Ishikawa (cell line): ENCODE measurements around the gene CIAPIN1.
A peak's percentile ranks its signal among the peaks of the same experiment; 100 is the strongest.

Experiments used
- CEBPB ChIP-seq: IDR thresholded peaks from 2 replicates; pipeline ENCODE4 v1.6.1; 2012
- CREB1 ChIP-seq: IDR thresholded peaks from 2 replicates; pipeline ENCODE4 v1.6.1; 2012; ENCODE audit warnings: low read depth
- EGR1 ChIP-seq: IDR thresholded peaks from 2 replicates; pipeline ENCODE4 v1.6.1; 2012
- EP300 ChIP-seq: IDR thresholded peaks from 2 replicates; pipeline ENCODE4 v1.6.1; 2012; ENCODE audit warnings: borderline replicate concordance
- FOXM1 ChIP-seq: IDR thresholded peaks from 2 replicates; pipeline ENCODE4 v1.6.1; 2012; ENCODE audit warnings: low read depth, borderline replicate concordance
- NFIC ChIP-seq: IDR thresholded peaks from 2 replicates; pipeline ENCODE4 v1.6.1; 2012
- RAD21 ChIP-seq: IDR thresholded peaks from 2 replicates; pipeline ENCODE4 v1.6.1; 2012; ENCODE audit warnings: low read depth
- TAF1 ChIP-seq: IDR thresholded peaks from 2 replicates; pipeline ENCODE4 v1.6.1; 2012; ENCODE audit warnings: low read depth, mild to moderate bottlenecking
- TCF12 ChIP-seq: IDR thresholded peaks from 2 replicates; pipeline ENCODE4 v1.6.1; 2012; ENCODE audit warnings: low read depth
- TEAD4 ChIP-seq: IDR thresholded peaks from 2 replicates; pipeline ENCODE4 v1.6.1; 2012
- USF1 ChIP-seq: IDR thresholded peaks from 2 replicates; pipeline ENCODE4 v1.6.1; 2012
- YY1 ChIP-seq: IDR thresholded peaks from 2 replicates; pipeline ENCODE4 v1.6.1; 2012; ENCODE audit warnings: low read depth
- ZBTB7A ChIP-seq: IDR thresholded peaks from 2 replicates; pipeline ENCODE4 v1.6.1; 2012; ENCODE audit warnings: low read depth
- TF ChIP-seq, protein P1 (sequence below): IDR thresholded peaks from 2 replicates; pipeline ENCODE4 v1.6.1; 2012; ENCODE audit warnings: low read depth, mild to moderate bottlenecking
- TF ChIP-seq, protein P2 (sequence below): IDR thresholded peaks from 2 replicates; pipeline ENCODE4 v1.6.1; 2012

Gene CIAPIN1

DNA sequence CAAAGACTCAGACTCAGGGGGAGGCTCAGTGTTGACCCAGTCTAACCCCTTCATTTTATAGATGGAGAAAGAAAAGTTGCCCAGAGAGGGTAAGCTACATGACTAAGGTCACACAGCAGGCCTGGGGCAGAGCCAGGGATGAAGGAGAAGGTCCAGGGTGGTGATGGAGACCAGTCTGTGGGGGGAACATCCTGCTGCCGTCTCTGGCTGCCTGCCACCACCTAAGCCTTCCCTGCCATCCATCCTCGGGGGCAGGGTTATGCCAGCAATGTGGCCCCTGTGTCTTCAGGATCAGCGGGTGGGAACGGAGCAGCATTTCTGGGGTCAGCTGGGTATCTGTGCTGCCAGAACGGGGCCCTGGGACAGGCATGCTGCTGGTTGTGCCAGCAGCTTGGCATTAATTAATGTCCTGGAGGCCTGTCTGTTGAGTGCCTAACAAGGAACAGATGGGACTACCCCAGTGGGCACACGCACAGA, 33.6 kb upstream of the CIAPIN1 start:
- TF ChIP-seq, protein P1, sequence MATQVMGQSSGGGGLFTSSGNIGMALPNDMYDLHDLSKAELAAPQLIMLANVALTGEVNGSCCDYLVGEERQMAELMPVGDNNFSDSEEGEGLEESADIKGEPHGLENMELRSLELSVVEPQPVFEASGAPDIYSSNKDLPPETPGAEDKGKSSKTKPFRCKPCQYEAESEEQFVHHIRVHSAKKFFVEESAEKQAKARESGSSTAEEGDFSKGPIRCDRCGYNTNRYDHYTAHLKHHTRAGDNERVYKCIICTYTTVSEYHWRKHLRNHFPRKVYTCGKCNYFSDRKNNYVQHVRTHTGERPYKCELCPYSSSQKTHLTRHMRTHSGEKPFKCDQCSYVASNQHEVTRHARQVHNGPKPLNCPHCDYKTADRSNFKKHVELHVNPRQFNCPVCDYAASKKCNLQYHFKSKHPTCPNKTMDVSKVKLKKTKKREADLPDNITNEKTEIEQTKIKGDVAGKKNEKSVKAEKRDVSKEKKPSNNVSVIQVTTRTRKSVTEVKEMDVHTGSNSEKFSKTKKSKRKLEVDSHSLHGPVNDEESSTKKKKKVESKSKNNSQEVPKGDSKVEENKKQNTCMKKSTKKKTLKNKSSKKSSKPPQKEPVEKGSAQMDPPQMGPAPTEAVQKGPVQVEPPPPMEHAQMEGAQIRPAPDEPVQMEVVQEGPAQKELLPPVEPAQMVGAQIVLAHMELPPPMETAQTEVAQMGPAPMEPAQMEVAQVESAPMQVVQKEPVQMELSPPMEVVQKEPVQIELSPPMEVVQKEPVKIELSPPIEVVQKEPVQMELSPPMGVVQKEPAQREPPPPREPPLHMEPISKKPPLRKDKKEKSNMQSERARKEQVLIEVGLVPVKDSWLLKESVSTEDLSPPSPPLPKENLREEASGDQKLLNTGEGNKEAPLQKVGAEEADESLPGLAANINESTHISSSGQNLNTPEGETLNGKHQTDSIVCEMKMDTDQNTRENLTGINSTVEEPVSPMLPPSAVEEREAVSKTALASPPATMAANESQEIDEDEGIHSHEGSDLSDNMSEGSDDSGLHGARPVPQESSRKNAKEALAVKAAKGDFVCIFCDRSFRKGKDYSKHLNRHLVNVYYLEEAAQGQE: no peak
- TF ChIP-seq RAD21 (no peak), CREB1 (no peak), FOXM1 (no peak), EP300 (no peak), CEBPB (no peak), USF1 (no peak), ZBTB7A (no peak), NFIC (no peak), EGR1 (no peak), TAF1 (no peak)
- TF ChIP-seq, protein P2, sequence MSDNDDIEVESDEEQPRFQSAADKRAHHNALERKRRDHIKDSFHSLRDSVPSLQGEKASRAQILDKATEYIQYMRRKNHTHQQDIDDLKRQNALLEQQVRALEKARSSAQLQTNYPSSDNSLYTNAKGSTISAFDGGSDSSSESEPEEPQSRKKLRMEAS: no peak

- TF ChIP-seq RAD21 (no peak), FOXM1 (no peak), CREB1 (no peak), TEAD4 (peak; percentile 47), USF1 (no peak), CEBPB (no peak), ZBTB7A (0 out of 2 replicates have a peak, but pooled peaks have one; percentile 18)
- TF ChIP-seq, protein P1: peak; percentile 12; the same call in 1 of the 2 replicates
- TF ChIP-seq, protein P2: peak; percentile 10; the same call in 1 of the 2 replicates
Observed at GRCh38 chr16:57479976-57480753, 33.0 kb upstream of the CIAPIN1 start.

- TF ChIP-seq TCF12 (peak; percentile 42; the same call in 1 of the 2 replicates), EP300 (peak; percentile 42; the same call in 1 of the 2 replicates), ZBTB7A (0 out of 2 replicates have a peak, but pooled peaks have one; percentile 60), USF1 (no peak), NFIC (0 out of 2 replicates have a peak, but pooled peaks have one; percentile 18), FOXM1 (no peak), TEAD4 (no peak)
- TF ChIP-seq, protein P2: 0 out of 2 replicates have a peak, but pooled peaks have one; percentile 40
Observed at GRCh38 chr16:57479205-57479975, 32.2 kb upstream of the CIAPIN1 start.

- TF ChIP-seq NFIC (no peak), CEBPB (no peak), ZBTB7A (no peak), TEAD4 (no peak), FOXM1 (no peak), EP300 (no peak), CREB1 (no peak), YY1 (no peak), EGR1 (no peak), TCF12 (no peak), TAF1 (no peak)
Observed at GRCh38 chr16:57478396-57479204, 31.4 kb upstream of the CIAPIN1 start.
